ENCODE measurements around the gene NDUFS8.

The NDUFS8 gene

GRCh38 chr11:68036141-68036716 lies 5.7 kb downstream of the NDUFS8 start:
- peaks cover 36% of the 10 kb centered on the region for H3K79me2 ChIP-seq (ENCODE audit: control insufficient read depth, low read length)
- no peak for TF ChIP-seq CTCF (IDR thresholded peaks at IDR 0.05; ENCODE audit: low read depth, low read length, poor library complexity, severe bottlenecking)
- no peak for TF ChIP-seq EZH2phosphoT487 (IDR thresholded peaks at IDR 0.05; ENCODE audit: borderline replicate concordance, low read length)
- peaks cover 40% of the 10 kb centered on the region for H3K4me1 ChIP-seq (ENCODE audit: control insufficient read depth, low read length)
- no peaks in the 10 kb centered on the region for H4K20me1 ChIP-seq (ENCODE audit: control insufficient read depth, insufficient read depth, low read depth, low read length)
- no peak overlapping the region for H3K4me3 ChIP-seq (ENCODE audit: low read length)
- H3K4me2 ChIP-seq (ENCODE audit: low read length): no peak overlapping the region
- no peaks in the 10 kb centered on the region for H3K9me3 ChIP-seq (ENCODE audit: control insufficient read depth, insufficient read depth, low read length)
- H3K36me3 ChIP-seq (ENCODE audit: control insufficient read depth, low read length): peaks cover 32% of the 10 kb centered on the region
- H3K27me3 ChIP-seq (ENCODE audit: control insufficient read depth, low read length): no peaks in the 10 kb centered on the region
- H3K27ac ChIP-seq (ENCODE audit: low read depth, low read length): no peak overlapping the region
- H3K9me2 ChIP-seq (replicated peaks; ENCODE audit: control insufficient read depth, low read length): no peaks in the 10 kb centered on the region
- H3F3A ChIP-seq (ENCODE audit: control insufficient read depth, insufficient read depth): peaks cover 8% of the 10 kb centered on the region

GRCh38 chr11:68036717-68037239 lies 6.3 kb downstream of the NDUFS8 start:
- H3K4me3 ChIP-seq (ENCODE audit: low read length): no peak overlapping the region
- H3F3A ChIP-seq (ENCODE audit: control insufficient read depth, insufficient read depth): peaks cover 8% of the 10 kb centered on the region
- H4K20me1 ChIP-seq (ENCODE audit: control insufficient read depth, insufficient read depth, low read depth, low read length): no peaks in the 10 kb centered on the region
- no peak overlapping the region for H3K27ac ChIP-seq (ENCODE audit: low read depth, low read length)
- peaks cover 35% of the 10 kb centered on the region for H3K4me1 ChIP-seq (ENCODE audit: control insufficient read depth, low read length)
- peaks cover 33% of the 10 kb centered on the region for H3K36me3 ChIP-seq (ENCODE audit: control insufficient read depth, low read length)
- H3K9me3 ChIP-seq (ENCODE audit: control insufficient read depth, insufficient read depth, low read length): no peaks in the 10 kb centered on the region
- no peaks in the 10 kb centered on the region for H3K9me2 ChIP-seq (replicated peaks; ENCODE audit: control insufficient read depth, low read length)
- no peak overlapping the region for H3K4me2 ChIP-seq (ENCODE audit: low read length)
- TF ChIP-seq CTCF (IDR thresholded peaks at IDR 0.05; ENCODE audit: low read depth, low read length, poor library complexity, severe bottlenecking) (no peak), EZH2phosphoT487 (IDR thresholded peaks at IDR 0.05; ENCODE audit: borderline replicate concordance, low read length) (no peak)
- H3K79me2 ChIP-seq (ENCODE audit: control insufficient read depth, low read length): peaks cover 31% of the 10 kb centered on the region
- H3K27me3 ChIP-seq (ENCODE audit: control insufficient read depth, low read length): no peaks in the 10 kb centered on the region

GRCh38 chr11:68037411-68038225 lies 7.1 kb downstream of the NDUFS8 start:
- TF ChIP-seq EZH2phosphoT487 (IDR thresholded peaks at IDR 0.05; ENCODE audit: borderline replicate concordance, low read length) (no peak), CTCF (IDR thresholded peaks at IDR 0.05; ENCODE audit: low read depth, low read length, poor library complexity, severe bottlenecking) (no peak)
- Histone ChIP-seq H3K4me3 (ENCODE audit: low read length) (peak overlapping the region; percentile 88; the same call in 1 of the 2 replicates), H3K27ac (ENCODE audit: low read depth, low read length) (no peak overlapping the region), H3F3A (ENCODE audit: control insufficient read depth, insufficient read depth) (peaks cover 8% of the 10 kb centered on the region), H3K27me3 (ENCODE audit: control insufficient read depth, low read length) (no peaks in the 10 kb centered on the region), H3K4me2 (ENCODE audit: low read length) (peak overlapping the region; percentile 93), H3K4me1 (ENCODE audit: control insufficient read depth, low read length) (peaks cover 32% of the 10 kb centered on the region), H3K9me3 (ENCODE audit: control insufficient read depth, insufficient read depth, low read length) (no peaks in the 10 kb centered on the region), H3K36me3 (ENCODE audit: control insufficient read depth, low read length) (peaks cover 24% of the 10 kb centered on the region), H4K20me1 (ENCODE audit: control insufficient read depth, insufficient read depth, low read depth, low read length) (no peaks in the 10 kb centered on the region), H3K79me2 (ENCODE audit: control insufficient read depth, low read length) (peaks cover 22% of the 10 kb centered on the region), H3K9me2 (replicated peaks; ENCODE audit: control insufficient read depth, low read length) (no peaks in the 10 kb centered on the region)

Measured in DOHH2 (cell line).